GM12891 (cell line): ENCODE results near the gene SDS.

ENCODE experiments used
- PAX5 ChIP-seq: IDR thresholded peaks from 2 replicates; pipeline ENCODE4 v1.6.1; 2011; ENCODE audit warnings: low read length, moderate library complexity, mild to moderate bottlenecking; ENCODE audit not compliant: insufficient read depth, severe bottlenecking
- POLR2A ChIP-seq: IDR thresholded peaks from 2 replicates; pipeline ENCODE4 v1.6.1; 2011; ENCODE audit warnings: low read depth, low read length, control low read depth
- POLR2AphosphoS5 ChIP-seq: IDR thresholded peaks from 2 replicates; pipeline ENCODE4 v1.6.1; 2011; ENCODE audit warnings: low read depth, low read length, control low read depth
- POU2F2 ChIP-seq: IDR thresholded peaks from 2 replicates; pipeline ENCODE4 v1.6.1; 2011; ENCODE audit warnings: low read depth, mild to moderate bottlenecking, control low read depth, low read length, moderate library complexity
- TAF1 ChIP-seq: IDR thresholded peaks from 2 replicates; pipeline ENCODE4 v1.6.1; 2011; ENCODE audit warnings: low read depth, low read length, control low read depth

DNA sequence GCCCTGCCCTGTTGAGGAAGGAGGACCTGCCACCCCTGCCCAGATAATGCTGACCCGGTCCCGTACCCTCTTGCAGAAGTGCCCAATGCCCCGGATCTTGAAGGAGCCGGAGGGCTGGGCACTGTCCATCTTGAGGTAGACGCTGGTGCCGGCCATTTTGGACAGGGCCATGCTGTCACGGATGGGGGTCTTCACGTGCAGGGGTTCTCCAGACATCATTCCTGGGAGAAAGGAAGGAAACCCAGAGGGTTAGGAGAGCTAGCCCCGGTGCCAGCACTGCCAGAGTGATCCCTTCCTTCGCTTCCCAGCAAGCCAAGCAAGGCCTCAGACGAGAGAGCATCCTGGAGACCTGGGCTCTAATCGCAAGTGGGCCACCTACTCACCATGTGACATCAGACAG lies 4.2 kb downstream of the SDS start:
- TF ChIP-seq POLR2A (no peak), POU2F2 (no peak), POLR2AphosphoS5 (no peak), TAF1 (no peak), PAX5 (no peak)
